ENCODE data around the gene ST7L. TPM values are rescaled to one million over a fixed set of nuclear protein-coding genes. Genes with fewer than 3 reads are reported as not detected.

ST7L gene
- total and polyA plus RNA-seq, 10 of the 15 experiments (the other 5 are each of a cell fraction or from before 2014, with no cell fraction given): 3.6 to 13.7 (median 8.9) TPM

DNA sequence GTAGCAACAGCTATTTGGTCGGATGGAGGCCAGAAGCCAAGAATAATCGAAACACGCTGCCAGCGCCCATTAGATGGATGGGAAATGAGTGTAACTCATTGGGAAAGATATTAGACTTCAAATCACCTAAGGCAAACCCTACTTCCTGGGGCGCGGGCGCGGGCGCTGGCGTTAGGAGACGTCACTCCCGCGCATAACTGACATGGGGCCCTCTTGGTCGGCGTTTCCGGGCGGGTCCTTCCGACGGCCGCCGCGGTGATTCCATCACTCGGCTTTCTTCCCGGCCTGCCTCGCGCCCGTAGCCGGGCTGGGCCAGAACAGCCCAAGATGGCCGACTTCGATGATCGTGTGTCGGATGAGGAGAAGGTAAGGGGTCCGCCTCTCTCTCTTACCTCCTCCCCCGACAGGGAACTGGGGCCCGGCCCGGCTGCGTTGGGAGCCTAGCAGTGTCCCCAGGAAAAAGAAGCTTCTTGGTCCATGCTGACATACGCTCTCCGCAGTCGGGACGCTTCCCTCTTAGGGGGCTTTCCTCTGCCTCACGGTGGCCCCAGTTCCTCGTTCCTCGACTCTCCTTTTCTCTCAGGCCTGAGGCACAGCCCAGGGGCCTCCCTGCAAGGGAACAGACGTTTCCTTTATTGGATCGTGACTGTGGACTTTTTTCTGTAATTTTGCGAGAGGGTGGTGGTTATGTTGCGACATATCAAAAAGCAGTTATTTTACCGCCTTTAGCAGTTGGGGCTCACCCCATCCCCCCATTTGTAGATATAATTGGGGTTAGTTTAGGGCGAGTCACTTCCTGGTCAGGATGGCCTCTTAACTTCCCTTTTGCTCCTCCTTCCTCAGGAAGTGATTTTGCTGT is 806 bp upstream of the ST7L start, which contains the start of gene CAPZA1 (continued):
- TF ChIP-seq IRF5 (IDR thresholded peaks at IDR 0.05; ENCODE audit: borderline replicate concordance) (no peak), ZSCAN29 (IDR thresholded peaks at IDR 0.05) (no peak), ZNF217 (IDR thresholded peaks at IDR 0.05) (no peak), CHD4 (IDR thresholded peaks at IDR 0.05) (no peak), ATF2 (IDR thresholded peaks at IDR 0.05; ENCODE audit: low read length) (peak; percentile 18; the same call in 1 of the 2 replicates), TCF7 (IDR thresholded peaks at IDR 0.05; ENCODE audit: borderline replicate concordance) (0 out of 2 replicates have a peak, but pooled peaks have one; percentile 14), RFX5 (IDR thresholded peaks at IDR 0.05; ENCODE audit: low read depth, low read length) (no peak), ZNF207 (IDR thresholded peaks at IDR 0.05; ENCODE audit: borderline replicate concordance) (no peak), POLR2A (IDR thresholded peaks at IDR 0.05; ENCODE audit: low read depth, low read length) (peak; percentile 93), CREB1 (IDR thresholded peaks at IDR 0.05; ENCODE audit: low read depth) (peak; percentile 99), CEBPB (IDR thresholded peaks at IDR 0.05; ENCODE audit: borderline replicate concordance in 1 of 2, low read depth in 2 of 2, low read length in 2 of 2) (no peak), ZNF592 (IDR thresholded peaks at IDR 0.05) (peak; percentile 12; the same call in 1 of the 2 replicates), GABPA (IDR thresholded peaks at IDR 0.05; ENCODE audit: low read depth) (peak; percentile 83), CHD2 (IDR thresholded peaks at IDR 0.05; ENCODE audit: borderline replicate concordance, low read depth, low read length) (peak; percentile 39; the same call in 1 of the 2 replicates), TCF3 (IDR thresholded peaks at IDR 0.05; ENCODE audit: borderline replicate concordance, insufficient read depth, low read depth, low read length) (no peak), ZNF622 (IDR thresholded peaks at IDR 0.05) (no peak)
- TF ChIP-seq, protein P1, sequence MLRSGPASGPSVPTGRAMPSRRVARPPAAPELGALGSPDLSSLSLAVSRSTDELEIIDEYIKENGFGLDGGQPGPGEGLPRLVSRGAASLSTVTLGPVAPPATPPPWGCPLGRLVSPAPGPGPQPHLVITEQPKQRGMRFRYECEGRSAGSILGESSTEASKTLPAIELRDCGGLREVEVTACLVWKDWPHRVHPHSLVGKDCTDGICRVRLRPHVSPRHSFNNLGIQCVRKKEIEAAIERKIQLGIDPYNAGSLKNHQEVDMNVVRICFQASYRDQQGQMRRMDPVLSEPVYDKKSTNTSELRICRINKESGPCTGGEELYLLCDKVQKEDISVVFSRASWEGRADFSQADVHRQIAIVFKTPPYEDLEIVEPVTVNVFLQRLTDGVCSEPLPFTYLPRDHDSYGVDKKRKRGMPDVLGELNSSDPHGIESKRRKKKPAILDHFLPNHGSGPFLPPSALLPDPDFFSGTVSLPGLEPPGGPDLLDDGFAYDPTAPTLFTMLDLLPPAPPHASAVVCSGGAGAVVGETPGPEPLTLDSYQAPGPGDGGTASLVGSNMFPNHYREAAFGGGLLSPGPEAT (IDR thresholded peaks at IDR 0.05; ENCODE audit: low read depth): peak; percentile 83
- TF ChIP-seq, protein P2, sequence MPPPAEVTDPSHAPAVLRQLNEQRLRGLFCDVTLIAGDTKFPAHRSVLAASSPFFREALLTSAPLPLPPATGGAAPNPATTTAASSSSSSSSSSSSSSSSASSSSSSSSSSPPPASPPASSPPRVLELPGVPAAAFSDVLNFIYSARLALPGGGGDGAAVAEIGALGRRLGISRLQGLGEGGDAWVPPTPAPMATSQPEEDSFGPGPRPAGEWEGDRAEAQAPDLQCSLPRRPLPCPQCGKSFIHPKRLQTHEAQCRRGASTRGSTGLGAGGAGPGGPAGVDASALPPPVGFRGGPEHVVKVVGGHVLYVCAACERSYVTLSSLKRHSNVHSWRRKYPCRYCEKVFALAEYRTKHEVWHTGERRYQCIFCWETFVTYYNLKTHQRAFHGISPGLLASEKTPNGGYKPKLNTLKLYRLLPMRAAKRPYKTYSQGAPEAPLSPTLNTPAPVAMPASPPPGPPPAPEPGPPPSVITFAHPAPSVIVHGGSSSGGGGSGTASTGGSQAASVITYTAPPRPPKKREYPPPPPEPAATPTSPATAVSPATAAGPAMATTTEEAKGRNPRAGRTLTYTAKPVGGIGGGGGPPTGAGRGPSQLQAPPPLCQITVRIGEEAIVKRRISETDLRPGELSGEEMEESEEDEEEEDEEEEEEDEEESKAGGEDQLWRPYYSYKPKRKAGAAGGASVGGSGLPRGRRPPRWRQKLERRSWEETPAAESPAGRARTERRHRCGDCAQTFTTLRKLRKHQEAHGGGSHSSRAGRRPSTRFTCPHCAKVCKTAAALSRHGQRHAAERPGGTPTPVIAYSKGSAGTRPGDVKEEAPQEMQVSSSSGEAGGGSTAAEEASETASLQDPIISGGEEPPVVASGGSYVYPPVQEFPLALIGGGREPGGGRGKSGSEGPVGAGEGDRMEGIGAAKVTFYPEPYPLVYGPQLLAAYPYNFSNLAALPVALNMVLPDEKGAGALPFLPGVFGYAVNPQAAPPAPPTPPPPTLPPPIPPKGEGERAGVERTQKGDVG (CRISPR knock-in tag; IDR thresholded peaks at IDR 0.05): no peak

Data from GM12878 (cell line).